K562 (cell line): Measurements from ENCODE around the gene MN1.

Experiments
- EWSR1 ChIP-seq: fragments of 450-650 bp; IDR thresholded peaks from 2 replicates; pipeline ENCODE4 v1.6.1; 2018; ENCODE audit warnings: borderline replicate concordance, mild to moderate bottlenecking, low read depth, moderate library complexity; ENCODE audit not compliant: partially characterized antibody
- GTF2E2 ChIP-seq: fragments of 200-800 bp; sonication (Bioruptor generic); IDR thresholded peaks from 2 replicates; pipeline ENCODE4 v1.6.1; 2016; ENCODE audit warnings: missing genetic modification characterization, missing compliant biosample characterization
- NRF1 ChIP-seq, 2 experiments: fragments of 450-650 bp; IDR thresholded peaks in 1 of 2; conservative IDR thresholded peaks in 1 of 2; 2 replicates each; pipeline ENCODE4 v1.6.1; 2014; ENCODE audit warnings: mild to moderate bottlenecking in 2 of 2
- TBP ChIP-seq: optimal IDR thresholded peaks from 2 replicates; pipeline ENCODE3; 2011; ENCODE audit warnings: low read depth, low read length, improper control_type of control experiment
- YY1 ChIP-seq, 3 experiments: IDR thresholded peaks; 2 replicates each; pipeline ENCODE4 v1.6.1; 2011; ENCODE audit warnings: low read length in 2 of 3, mild to moderate bottlenecking in 2 of 3, moderate library complexity in 2 of 3, borderline replicate concordance in 1 of 3, control low read depth in 1 of 3, low read depth in 1 of 3; ENCODE audit not compliant: insufficient read depth in 3 of 3, insufficient replicate concordance in 2 of 3, control insufficient read depth in 1 of 3, insufficient read length in 1 of 3; ENCODE audit errors: extremely low read depth in 1 of 3
- TF ChIP-seq, protein P1 (sequence below), 3 experiments: IDR thresholded peaks in 2 of 3; conservative IDR thresholded peaks in 1 of 3; 2 replicates each; pipeline ENCODE4 v1.5.1; 2011 to 2012; ENCODE audit warnings: low read length in 3 of 3, mild to moderate bottlenecking in 3 of 3, control low read depth in 2 of 3, improper control_type of control experiment in 1 of 3, inconsistent platforms in 1 of 3, low read depth in 1 of 3, mixed read lengths in 1 of 3, moderate library complexity in 1 of 3; ENCODE audit not compliant: insufficient read depth in 2 of 3
- TF ChIP-seq, protein P2 (sequence below), 2 experiments: fragments of 450-650 bp; IDR thresholded peaks; 2 replicates each; pipeline ENCODE4 v1.6.1; 2016

DNA sequence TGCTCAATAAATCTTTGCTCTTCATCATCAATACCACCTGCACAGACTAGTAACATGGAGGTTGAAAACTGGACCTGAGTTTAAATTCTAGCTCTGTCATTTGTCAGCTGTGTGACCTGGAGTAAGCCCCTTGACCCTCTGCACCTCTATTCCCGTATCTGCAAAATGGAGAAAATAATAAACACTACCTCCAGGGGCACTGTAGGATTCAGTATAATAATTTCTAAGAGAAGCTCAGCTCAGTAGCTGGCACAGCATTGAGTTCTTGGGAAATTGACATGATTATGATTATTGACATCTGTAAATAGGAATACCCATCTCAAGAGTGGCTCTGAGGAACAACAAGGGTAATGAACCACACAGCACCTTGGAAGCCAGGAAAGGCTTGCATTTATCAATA is 78.4 kb downstream of the MN1 start:
- TF ChIP-seq, protein P1, sequence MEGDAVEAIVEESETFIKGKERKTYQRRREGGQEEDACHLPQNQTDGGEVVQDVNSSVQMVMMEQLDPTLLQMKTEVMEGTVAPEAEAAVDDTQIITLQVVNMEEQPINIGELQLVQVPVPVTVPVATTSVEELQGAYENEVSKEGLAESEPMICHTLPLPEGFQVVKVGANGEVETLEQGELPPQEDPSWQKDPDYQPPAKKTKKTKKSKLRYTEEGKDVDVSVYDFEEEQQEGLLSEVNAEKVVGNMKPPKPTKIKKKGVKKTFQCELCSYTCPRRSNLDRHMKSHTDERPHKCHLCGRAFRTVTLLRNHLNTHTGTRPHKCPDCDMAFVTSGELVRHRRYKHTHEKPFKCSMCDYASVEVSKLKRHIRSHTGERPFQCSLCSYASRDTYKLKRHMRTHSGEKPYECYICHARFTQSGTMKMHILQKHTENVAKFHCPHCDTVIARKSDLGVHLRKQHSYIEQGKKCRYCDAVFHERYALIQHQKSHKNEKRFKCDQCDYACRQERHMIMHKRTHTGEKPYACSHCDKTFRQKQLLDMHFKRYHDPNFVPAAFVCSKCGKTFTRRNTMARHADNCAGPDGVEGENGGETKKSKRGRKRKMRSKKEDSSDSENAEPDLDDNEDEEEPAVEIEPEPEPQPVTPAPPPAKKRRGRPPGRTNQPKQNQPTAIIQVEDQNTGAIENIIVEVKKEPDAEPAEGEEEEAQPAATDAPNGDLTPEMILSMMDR (IDR thresholded peaks at IDR 0.05 in 2 of 3, conservative IDR thresholded peaks at IDR 0.05 in 1 of 3; ENCODE audit: insufficient read depth in 2 of 3, low read depth in 1 of 3, low read length in 3 of 3) = peak in 1 of 3 experiments; percentile 21; a peak in 1 of 6 replicates
- TF ChIP-seq NRF1 (conservative IDR thresholded peaks at IDR 0.05 in 1 of 2, IDR thresholded peaks at IDR 0.05 in 1 of 2) (no peak), YY1 (IDR thresholded peaks at IDR 0.05; ENCODE audit: borderline replicate concordance in 1 of 3, control insufficient read depth in 1 of 3, extremely low read depth in 1 of 3, insufficient read depth in 3 of 3, insufficient read length in 1 of 3, insufficient replicate concordance in 2 of 3, low read depth in 1 of 3, low read length in 2 of 3) (no peak), EWSR1 (no peak), TBP (no peak), GTF2E2 (tag) (no peak)
- TF ChIP-seq, protein P2, sequence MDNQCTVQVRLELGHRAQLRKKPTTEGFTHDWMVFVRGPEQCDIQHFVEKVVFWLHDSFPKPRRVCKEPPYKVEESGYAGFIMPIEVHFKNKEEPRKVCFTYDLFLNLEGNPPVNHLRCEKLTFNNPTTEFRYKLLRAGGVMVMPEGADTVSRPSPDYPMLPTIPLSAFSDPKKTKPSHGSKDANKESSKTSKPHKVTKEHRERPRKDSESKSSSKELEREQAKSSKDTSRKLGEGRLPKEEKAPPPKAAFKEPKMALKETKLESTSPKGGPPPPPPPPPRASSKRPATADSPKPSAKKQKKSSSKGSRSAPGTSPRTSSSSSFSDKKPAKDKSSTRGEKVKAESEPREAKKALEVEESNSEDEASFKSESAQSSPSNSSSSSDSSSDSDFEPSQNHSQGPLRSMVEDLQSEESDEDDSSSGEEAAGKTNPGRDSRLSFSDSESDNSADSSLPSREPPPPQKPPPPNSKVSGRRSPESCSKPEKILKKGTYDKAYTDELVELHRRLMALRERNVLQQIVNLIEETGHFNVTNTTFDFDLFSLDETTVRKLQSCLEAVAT (IDR thresholded peaks at IDR 0.05) = no peak
